Common myeloid progenitor, CD34-positive (primary cell): ENCODE measurements around the gene HMCN1.
"Not testable (repeated sequence)": the region's sequence is repeated elsewhere in the genome, so short reads cannot be mapped to it uniquely, and the experiment has no call there.

ENCODE experiments used
- CTCF ChIA-PET: fragments of 350-600 bp; sonication (Branson Sonifier 250); formaldehyde crosslinking; loops from one replicate; lab custom pipeline; 2021; ENCODE audit warnings: antibody characterized with exemption; lab: Charles Lee
- POLR2A ChIA-PET: fragments of 350-600 bp; sonication (Branson Sonifier 250); formaldehyde crosslinking; loops from one replicate; lab custom pipeline; 2021; ENCODE audit warnings: antibody characterized with exemption; lab: Charles Lee
- DNase-seq, 3 donors: peaks; one replicate each; pipeline versions ENCODE4 v3.0.0 to v3.0.0-alpha.2; 2013
- H3K27ac ChIP-seq, 2 experiments: 1 replicate in 1 of 2; 2 replicates in 1 of 2; pipeline ENCODE4 v1.7.0; 2013; ENCODE audit warnings: inconsistent platforms in 2 of 2, low read length in 2 of 2, mild to moderate bottlenecking in 2 of 2, low read depth in 1 of 2, moderate library complexity in 1 of 2; ENCODE audit not compliant: severe bottlenecking in 2 of 2, insufficient read depth in 1 of 2, poor library complexity in 1 of 2
- H3K27me3 ChIP-seq, 5 experiments: replicated peaks in 2 of 5; 1 replicate in 3 of 5; 2 replicates in 2 of 5; pipeline versions ENCODE4 v1.6.1 to v1.7.0; 2013; ENCODE audit warnings: low read length in 4 of 5, mild to moderate bottlenecking in 2 of 5, moderate library complexity in 2 of 5, inconsistent platforms in 1 of 5; ENCODE audit not compliant: insufficient read depth in 5 of 5, control insufficient read depth in 4 of 5
- H3K36me3 ChIP-seq, 4 experiments: 1 replicate in 2 of 4; 2 replicates in 2 of 4; pipeline versions ENCODE4 v1.6.1 to v1.7.0; 2013; ENCODE audit warnings: low read length in 3 of 4, control low read depth in 1 of 4, mild to moderate bottlenecking in 1 of 4; ENCODE audit not compliant: control insufficient read depth in 4 of 4, insufficient read depth in 4 of 4
- H3K4me1 ChIP-seq, 4 experiments: 1 replicate in 3 of 4; 2 replicates in 1 of 4; pipeline versions ENCODE4 v1.6.1 to v1.7.1; 2013; ENCODE audit warnings: low read length in 3 of 4, mild to moderate bottlenecking in 3 of 4, control low read depth in 1 of 4, inconsistent platforms in 1 of 4, moderate library complexity in 1 of 4; ENCODE audit not compliant: control insufficient read depth in 4 of 4, insufficient read depth in 4 of 4; ENCODE audit errors: control extremely low read depth in 1 of 4
- H3K4me3 ChIP-seq, 7 experiments: 1 replicate in 4 of 7; 2 replicates in 3 of 7; pipeline versions ENCODE4 v1.5.1 to v1.7.0; 2013; ENCODE audit warnings: mild to moderate bottlenecking in 7 of 7, low read length in 6 of 7, moderate library complexity in 6 of 7, inconsistent platforms in 2 of 7, low read depth in 2 of 7, control low read depth in 1 of 7; ENCODE audit not compliant: insufficient read depth in 4 of 7, control insufficient read depth in 1 of 7; ENCODE audit errors: extremely low read depth in 1 of 7
- H3K9me3 ChIP-seq, 5 experiments: 1 replicate in 4 of 5; 2 replicates in 1 of 5; pipeline versions ENCODE4 v1.6.1 to v1.7.1; 2013; ENCODE audit warnings: low read length in 4 of 5, mild to moderate bottlenecking in 2 of 5, inconsistent platforms in 1 of 5, low read depth in 1 of 5, moderate library complexity in 1 of 5; ENCODE audit not compliant: control insufficient read depth in 4 of 5, insufficient read depth in 2 of 5; ENCODE audit errors: control extremely low read depth in 1 of 5
- WGBS: methylation state at CpG from one replicate; pipeline ENCODE4 v1.1.5; 2013; ENCODE audit not compliant: insufficient coverage; 5-methylcytosine and 5-hydroxymethylcytosine counted together

Gene HMCN1

GRCh38 chr1:185786524-185786923, 52.3 kb downstream of the HMCN1 start:
- Histone ChIP-seq H3K4me1 (no peaks in the 10 kb centered on the region), H3K27ac (no peak overlapping the region), H3K9me3 (no peaks in the 10 kb centered on the region), H3K4me3 (no peak overlapping the region), H3K27me3 (no peaks in the 10 kb centered on the region), H3K36me3 (no peaks in the 10 kb centered on the region)
- POLR2A ChIA-PET, result no interaction called here
- CTCF ChIA-PET, result no interaction called here
- DNase-seq, result no peak
- 100% methylated on average over 1 of the region's 3 CpGs for WGBS

DNA sequence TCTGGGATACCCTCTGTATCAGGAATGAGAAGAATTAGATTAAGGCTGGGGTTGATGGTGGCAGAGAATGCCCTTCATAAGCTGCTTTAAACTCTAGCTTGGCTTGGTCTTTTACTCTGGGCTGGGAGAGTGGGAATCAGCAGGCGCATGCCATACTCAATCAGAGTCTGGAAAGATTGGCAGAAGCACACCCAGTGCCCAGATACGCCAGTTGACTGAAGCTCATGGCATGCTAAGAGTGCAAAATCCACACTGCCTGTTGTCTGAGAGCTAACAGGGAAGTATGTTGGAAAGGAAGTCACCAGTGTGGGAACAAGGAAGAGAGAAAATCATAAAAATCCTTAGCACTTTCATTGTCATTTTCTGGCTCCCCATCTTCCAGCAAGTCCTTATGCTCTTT, 53.0 kb downstream of the HMCN1 start:
- no peak for DNase-seq
- H3K36me3 ChIP-seq, result no peaks in the 10 kb centered on the region
- no peak overlapping the region for H3K4me3 ChIP-seq
- H3K27me3 ChIP-seq, result no peaks in the 10 kb centered on the region
- 100% methylated on average over 2 of the region's 2 CpGs for WGBS
- ChIA-PET POLR2A (no interaction called here), CTCF (no interaction called here)
- no peaks in the 10 kb centered on the region for H3K9me3 ChIP-seq
- H3K4me1 ChIP-seq, result no peaks in the 10 kb centered on the region
- no peak overlapping the region for H3K27ac ChIP-seq

DNA sequence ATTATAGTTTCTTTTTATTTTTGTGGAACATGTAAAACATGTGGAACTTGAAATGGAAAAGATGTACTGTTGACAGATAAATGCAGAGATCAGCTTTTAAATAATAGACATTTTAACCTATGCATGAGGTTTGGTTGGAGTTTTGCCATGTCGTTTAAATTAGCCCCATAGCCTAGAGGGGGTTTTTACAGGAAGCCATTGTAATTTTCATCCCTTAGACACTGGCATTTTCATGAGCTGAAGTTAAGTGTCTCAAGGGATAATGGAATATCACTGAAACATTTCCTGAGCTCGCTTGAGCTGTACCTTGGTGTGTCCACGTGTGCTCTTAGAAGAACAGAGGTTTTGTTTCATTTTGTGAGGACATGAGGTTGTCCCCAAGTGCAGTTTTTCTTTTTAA, 54.2 kb downstream of the HMCN1 start:
- Histone ChIP-seq H3K4me1 (no peaks in the 10 kb centered on the region), H3K9me3 (no peaks in the 10 kb centered on the region), H3K36me3 (no peaks in the 10 kb centered on the region), H3K27me3 (no peaks in the 10 kb centered on the region), H3K4me3 (no peak overlapping the region), H3K27ac (no peak overlapping the region)
- WGBS, result 100% methylated on average over 1 of the region's 3 CpGs
- ChIA-PET POLR2A (no interaction called here), CTCF (no interaction called here)
- no peak for DNase-seq

GRCh38 chr1:185789501-185790193, 55.5 kb downstream of the HMCN1 start:
- CTCF ChIA-PET, result no interaction called here
- H3K4me3 ChIP-seq, result no peak overlapping the region
- no peak overlapping the region for H3K27ac ChIP-seq
- no peaks in the 10 kb centered on the region for H3K27me3 ChIP-seq
- WGBS, result no CpG with 5 or more reads among the region's 2 CpGs
- H3K4me1 ChIP-seq, result no peaks in the 10 kb centered on the region
- H3K9me3 ChIP-seq, result no peaks in the 10 kb centered on the region
- POLR2A ChIA-PET, result no interaction called here
- no peak for DNase-seq
- no peaks in the 10 kb centered on the region for H3K36me3 ChIP-seq

DNA sequence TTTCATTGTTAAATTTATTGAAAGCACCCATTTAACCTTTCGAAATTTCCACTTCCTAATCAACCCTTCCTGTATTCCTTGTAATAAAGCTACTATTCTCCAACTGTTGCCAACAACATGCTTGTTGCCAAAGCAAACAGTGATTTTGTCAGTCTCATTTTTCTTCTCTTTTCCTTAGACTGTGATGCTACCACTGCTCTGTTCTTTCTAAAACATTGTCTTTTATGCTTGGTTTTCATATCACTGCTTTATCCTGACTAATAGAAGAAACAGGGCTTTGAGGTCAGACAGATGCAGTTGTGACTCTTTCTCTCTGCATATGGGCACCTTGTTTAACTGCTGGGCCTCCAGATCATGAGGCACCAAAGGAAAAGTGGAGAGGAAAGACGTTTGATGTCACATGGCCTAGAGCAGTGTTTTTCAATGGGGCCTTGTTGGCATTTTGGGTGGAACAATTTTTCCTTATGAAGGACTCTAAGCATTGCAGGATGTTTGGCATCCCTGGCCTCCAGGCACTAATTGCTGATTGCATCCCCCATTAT, 56.1 kb downstream of the HMCN1 start:
- no peak for DNase-seq
- 100% methylated on average over 1 of the region's 2 CpGs for WGBS
- CTCF ChIA-PET, result no interaction called here
- Histone ChIP-seq H3K27me3 (no peaks in the 10 kb centered on the region), H3K27ac (no peak overlapping the region), H3K9me3 (no peaks in the 10 kb centered on the region), H3K4me3 (no peak overlapping the region), H3K36me3 (no peaks in the 10 kb centered on the region), H3K4me1 (no peaks in the 10 kb centered on the region)
- POLR2A ChIA-PET, result no interaction called here

GRCh38 chr1:185792040-185792439, 57.8 kb downstream of the HMCN1 start:
- Histone ChIP-seq H3K4me1 (no peaks in the 10 kb centered on the region), H3K27me3 (no peaks in the 10 kb centered on the region), H3K27ac (no peak overlapping the region), H3K9me3 (no peaks in the 10 kb centered on the region), H3K36me3 (no peaks in the 10 kb centered on the region), H3K4me3 (no peak overlapping the region)
- ChIA-PET POLR2A (no interaction called here), CTCF (no interaction called here)
- no CpG with 5 or more reads among the region's 1 CpG for WGBS
- no peak for DNase-seq

GRCh38 chr1:185794495-185794894, 60.3 kb downstream of the HMCN1 start:
- CTCF ChIA-PET, H3K4me1 ChIP-seq, POLR2A ChIA-PET, H3K36me3 ChIP-seq, DNase-seq, H3K27me3 ChIP-seq, H3K4me3 ChIP-seq, H3K27ac ChIP-seq: not testable (repeated sequence)
- WGBS, result no CpG with 5 or more reads among the region's 2 CpGs
- peaks cover under 1 to 12% (median 1%) of the 10 kb centered on the region in 5 experiments for H3K9me3 ChIP-seq
